AG09319 (cell line): ENCODE data around the gene ZNF845.
"Not testable (repeated sequence)": the region's sequence is repeated elsewhere in the genome, so short reads cannot be mapped to it uniquely, and the experiment has no call there.

Experiments
- DNase-seq: peaks from one replicate; pipeline ENCODE4 v3.0.0-alpha.2; 2010; ENCODE audit warnings: low read depth; ENCODE audit errors: extremely low read depth
- CTCF ChIP-seq: IDR thresholded peaks from 2 replicates; pipeline ENCODE4 v1.5.1; 2011; ENCODE audit warnings: low read depth, mild to moderate bottlenecking, inconsistent platforms, low read length, moderate library complexity

The ZNF845 gene

GRCh38 chr19:53388904-53389303 lies 55.4 kb downstream of the ZNF845 start:
- no peak for DNase-seq
- TF ChIP-seq CTCF: no peak

- no peak for TF ChIP-seq CTCF
Observed at GRCh38 chr19:53389571-53389970, 56.0 kb downstream of the ZNF845 start.

GRCh38 chr19:53389978-53390377 lies 56.4 kb downstream of the ZNF845 start:
- no peak for DNase-seq

More at GRCh38 chr19:53389571-53389970, 56.0 kb downstream of the ZNF845 start:
- no peak for DNase-seq

GRCh38 chr19:53394522-53394973 lies 61.0 kb downstream of the ZNF845 start:
- TF ChIP-seq CTCF: no peak

More at GRCh38 chr19:53389978-53390377, 56.4 kb downstream of the ZNF845 start:
- no peak for TF ChIP-seq CTCF

GRCh38 chr19:53394974-53395839 lies 61.7 kb downstream of the ZNF845 start, which contains the start of gene ZNF765:
Gene ZNF765, plus strand, starts transcription at chr19:53395149. Its CDS starts 2,867 bp downstream, at chr19:53398016.
- TF ChIP-seq CTCF: peak; percentile 56
- DNase-seq: peak; percentile 79

More at GRCh38 chr19:53394522-53394973, 61.0 kb downstream of the ZNF845 start:
- DNase-seq: peak; percentile 11

- not testable (repeated sequence) for DNase-seq
Observed at GRCh38 chr19:53395840-53396524, 62.4 kb downstream of the ZNF845 start.

- no peak for DNase-seq
Observed at GRCh38 chr19:53396525-53396868, 62.9 kb downstream of the ZNF845 start.

GRCh38 chr19:53397918-53398317 lies 64.4 kb downstream of the ZNF845 start:
- DNase-seq: not testable (repeated sequence)

More at GRCh38 chr19:53396525-53396868, 62.9 kb downstream of the ZNF845 start:
- no peak for TF ChIP-seq CTCF
